Adipose tissue (tissue), 3 donors: Measurements from ENCODE around the gene PPP6R1. TPM values are rescaled to one million over a fixed set of nuclear protein-coding genes. Genes with fewer than 3 reads are reported as not detected.

ENCODE experiments used
- H3K27ac ChIP-seq: one replicate; pipeline ENCODE4 v1.5.1; 2013; ENCODE audit warnings: low read depth, low read length
- WGBS, 3 donors: extraction: QIAGEN DNeasy Blood & Tissue Kit; methylation state at CpG; one replicate each; pipeline ENCODE4 v1.1.7; 2013; 5-methylcytosine and 5-hydroxymethylcytosine counted together
- polyA plus RNA-seq, 3 donors: library from polyadenylated mRNA; stranded (reverse); fragments of 200-250 nt; gene quantifications; one replicate each; pipeline ENCODE4 v1.2.3, GENCODE V29; 2013
- donor health status: healthy with polysubstance abuse.
- donor health status: Bipolar disorder and iron deficiency.
- donor health status: healthy.

Gene PPP6R1
- polyA plus RNA-seq, 3 donors: 12.9 to 31.3 (median 27.6) TPM

DNA sequence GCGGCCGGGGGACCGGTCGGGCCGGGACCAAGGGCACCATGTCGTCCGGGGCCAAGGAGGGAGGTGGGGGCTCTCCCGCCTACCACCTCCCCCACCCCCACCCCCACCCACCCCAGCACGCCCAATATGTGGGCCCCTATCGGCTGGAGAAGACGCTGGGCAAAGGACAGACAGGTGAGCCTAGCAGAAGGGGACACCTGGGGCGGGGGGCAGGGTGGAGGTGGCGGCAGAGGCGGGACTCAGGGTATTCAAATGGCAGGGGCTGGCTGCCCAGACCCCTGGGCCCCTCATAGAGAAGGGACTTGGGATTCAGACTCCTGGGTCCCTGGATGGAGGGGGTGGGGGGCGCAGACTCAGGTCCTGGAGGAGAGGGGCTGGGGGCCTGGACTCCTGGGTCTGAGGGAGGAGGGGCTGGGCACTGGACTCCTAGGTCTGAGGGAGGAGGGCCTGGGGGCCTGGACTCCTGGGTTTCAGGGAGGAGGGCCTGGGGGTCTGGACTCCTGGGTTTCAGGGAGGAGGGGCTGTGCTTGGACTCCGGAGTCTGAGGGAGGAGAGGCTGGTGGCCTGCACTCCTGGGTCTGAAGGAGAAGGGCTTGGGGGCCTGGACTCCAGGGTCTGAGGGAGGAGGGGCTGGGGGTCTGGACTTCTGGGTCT is 25.7 kb upstream of the PPP6R1 start:
- no peak overlapping the region for H3K27ac ChIP-seq
- WGBS, 3 donors: 24 to 45% (median 32%) methylated on average over 6 to 14 of the region's 16 CpGs

DNA sequence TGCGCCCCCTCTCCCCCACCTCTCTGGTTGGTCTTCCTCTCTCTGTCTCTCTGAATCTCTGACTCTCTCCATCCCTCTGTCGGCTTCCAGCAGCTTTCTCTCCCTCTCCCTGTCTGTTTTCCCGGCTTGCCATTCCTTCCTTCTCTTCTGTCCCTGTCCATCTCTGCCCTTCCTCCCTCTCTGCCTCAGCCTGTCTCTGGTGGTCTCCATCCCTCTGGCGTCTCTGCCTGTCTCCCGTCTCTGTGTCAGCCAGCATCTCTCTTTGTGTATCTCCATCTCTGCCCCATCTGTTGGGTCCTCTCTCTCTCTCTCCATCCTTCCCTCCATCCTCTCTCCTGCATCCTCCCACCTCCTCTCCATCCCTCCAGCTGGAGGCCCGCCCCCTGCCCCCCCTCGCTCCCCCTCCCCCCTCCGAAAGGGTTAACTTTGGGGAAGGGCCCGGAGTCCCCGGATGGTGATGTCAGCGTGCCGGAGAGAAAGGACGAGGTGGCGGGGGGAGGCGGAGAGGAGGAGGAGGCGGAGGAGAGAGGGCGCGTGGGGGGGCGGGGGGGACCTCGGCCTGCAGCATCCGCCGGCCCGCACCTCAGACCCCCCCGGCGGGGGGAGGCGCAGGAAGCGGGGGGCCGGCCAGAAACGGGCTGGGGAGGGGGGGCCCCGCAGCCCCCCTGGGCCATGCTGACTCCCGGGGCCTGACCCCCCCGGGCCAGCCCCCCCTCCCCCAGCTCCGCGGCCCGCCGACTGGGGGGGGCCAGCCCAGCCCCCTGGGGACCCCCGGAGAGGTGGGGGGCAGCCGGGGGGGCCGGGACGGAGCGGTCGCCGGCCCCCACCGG is 24.9 kb upstream of the PPP6R1 start, which contains the start of gene BRSK1:
Gene BRSK1 (plus strand): TSS at position 450 of the 830 bp plus-strand sequence. CDS start 446 bp downstream, outside the sequence.
- H3K27ac ChIP-seq: no peak within 1 kb of the TSS
- WGBS, 3 donors: 5 to 18% (median 17%) methylated on average over 7 to 41 of the region's 44 CpGs

DNA sequence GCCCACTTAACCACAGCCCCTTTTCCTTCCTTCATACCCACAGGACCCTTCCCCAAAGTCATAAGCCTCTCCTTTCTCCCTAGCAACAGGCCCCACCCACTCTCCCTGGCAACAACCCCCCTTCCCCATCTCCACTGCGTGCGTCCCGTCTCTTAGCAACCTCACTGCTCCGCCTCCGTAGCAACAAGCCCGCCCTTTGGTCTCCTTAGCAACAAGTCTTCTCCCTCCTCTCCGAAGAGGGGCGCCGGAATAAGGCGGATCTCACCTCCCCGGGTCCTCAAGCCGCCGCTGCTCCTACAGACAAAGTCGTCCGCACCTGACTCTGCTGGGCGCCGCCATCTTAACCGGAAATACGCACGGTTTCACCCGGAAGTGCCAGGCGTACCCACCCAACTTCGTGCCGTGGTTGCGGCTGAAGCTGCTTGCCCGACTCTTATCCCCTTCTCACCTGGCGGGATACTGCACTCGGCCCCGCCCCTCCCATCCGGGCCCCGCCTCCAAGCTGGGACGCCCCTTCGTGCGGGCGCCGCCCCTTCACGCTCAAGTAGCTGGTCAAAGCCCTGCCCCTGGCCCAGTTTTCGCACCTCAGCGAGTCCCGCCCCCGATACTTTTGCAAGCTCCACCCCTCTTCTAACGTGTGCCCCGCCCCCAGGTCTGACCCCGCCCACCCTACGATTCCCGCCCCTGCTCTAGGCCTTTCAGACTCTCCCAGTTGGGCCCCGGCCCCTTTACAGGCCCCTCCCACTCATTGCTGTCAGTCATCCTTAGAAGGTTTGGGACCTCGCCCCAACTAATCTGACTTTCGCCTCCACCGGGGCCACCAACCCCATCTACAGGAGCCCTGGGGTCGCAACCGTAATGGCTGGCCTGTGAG is 21.2 kb upstream of the PPP6R1 start, which contains the start of gene HSPBP1:
Gene HSPBP1 (minus strand): TSS at position 341 of the 874 bp plus-strand sequence. CDS start 502 bp downstream, outside the sequence.
- 3 to 4% (median 3%) methylated on average over 52 of the region's 52 CpGs for WGBS, 3 donors
- H3K27ac ChIP-seq: no peak within 1 kb of the TSS

DNA sequence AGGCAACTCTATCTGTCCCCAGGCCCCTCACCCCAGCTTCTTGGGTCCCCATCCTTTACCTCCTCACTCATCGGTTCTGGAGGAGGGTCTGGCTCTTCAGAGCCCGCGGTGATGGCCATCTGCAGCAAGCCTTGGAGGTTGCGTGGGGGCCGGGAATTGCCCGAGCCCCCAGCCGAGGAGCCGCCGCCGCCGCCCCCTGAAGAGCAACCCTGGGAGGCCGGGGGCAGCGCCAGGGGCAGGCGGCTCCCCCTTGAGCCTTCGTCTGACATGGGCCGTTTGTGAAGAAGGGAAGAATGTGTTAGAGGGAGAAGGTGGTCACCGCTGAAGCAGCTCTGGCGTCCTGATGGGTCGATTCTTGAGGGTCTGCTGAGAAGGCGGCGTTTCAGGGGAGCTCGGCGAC is 20.5 kb upstream of the PPP6R1 start:
- H3K27ac ChIP-seq: no peak overlapping the region
- WGBS, 3 donors: 3 to 15% (median 9%) methylated on average over 22 to 23 of the region's 23 CpGs

DNA sequence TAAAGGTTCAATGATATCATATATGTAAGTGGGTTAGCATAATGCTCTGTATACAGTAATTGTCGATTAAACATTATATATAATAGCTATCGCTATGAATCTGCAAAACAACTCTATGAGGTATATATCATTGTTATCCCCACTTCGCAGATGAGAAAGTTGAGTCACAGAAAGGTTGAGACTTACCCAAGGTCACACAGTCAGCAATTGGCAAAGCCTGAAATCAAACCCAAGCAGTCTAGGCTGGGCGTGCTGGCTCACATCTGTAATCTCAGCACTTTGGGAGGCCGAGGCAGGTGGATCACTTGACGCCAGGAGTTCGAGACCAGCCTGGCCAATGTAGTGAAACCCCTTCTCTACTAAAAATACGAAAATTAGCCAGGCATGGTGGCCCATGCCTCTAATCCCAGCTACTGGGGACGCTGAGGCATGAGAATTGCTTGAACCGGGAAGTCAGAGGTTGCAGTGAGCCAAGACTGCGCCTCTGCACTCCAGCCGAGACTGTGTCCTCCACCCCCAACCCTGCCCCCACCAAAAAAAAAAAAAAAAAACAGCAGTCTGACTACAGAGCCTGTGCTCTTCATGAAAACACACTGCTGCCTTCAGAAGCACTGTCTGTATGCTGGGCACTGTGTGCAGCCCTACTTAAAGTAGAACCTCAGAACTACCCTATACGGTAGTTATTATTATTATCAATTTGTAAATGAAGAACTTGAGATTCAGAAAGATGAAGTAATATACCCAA is 19.7 kb upstream of the PPP6R1 start:
- WGBS, 3 donors: 81 to 88% (median 81%) methylated on average over 13 of the region's 13 CpGs
- no peak overlapping the region for H3K27ac ChIP-seq

DNA sequence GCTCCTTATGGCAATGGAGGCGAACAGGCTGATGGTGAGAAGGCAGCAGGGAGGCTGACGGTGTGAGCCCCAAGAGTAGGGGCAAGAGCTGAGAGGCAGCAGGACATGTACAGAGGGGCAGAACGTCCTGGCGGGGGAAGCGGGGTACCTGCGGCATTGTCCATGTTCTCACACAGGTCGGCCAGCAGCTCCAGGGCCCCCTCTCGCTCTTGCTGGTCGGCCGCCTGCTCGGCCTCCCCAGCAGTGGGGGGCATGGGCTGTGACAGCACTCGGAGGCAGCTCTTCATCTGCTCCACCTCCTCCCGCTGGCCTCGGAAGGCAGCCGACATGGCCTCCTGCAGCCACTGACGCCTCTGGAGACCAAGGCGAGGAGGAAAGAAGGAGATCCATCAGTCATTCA is 18.7 kb upstream of the PPP6R1 start:
- WGBS, 3 donors: 86 to 91% (median 90%) methylated on average over 17 of the region's 17 CpGs
- no peak overlapping the region for H3K27ac ChIP-seq

DNA sequence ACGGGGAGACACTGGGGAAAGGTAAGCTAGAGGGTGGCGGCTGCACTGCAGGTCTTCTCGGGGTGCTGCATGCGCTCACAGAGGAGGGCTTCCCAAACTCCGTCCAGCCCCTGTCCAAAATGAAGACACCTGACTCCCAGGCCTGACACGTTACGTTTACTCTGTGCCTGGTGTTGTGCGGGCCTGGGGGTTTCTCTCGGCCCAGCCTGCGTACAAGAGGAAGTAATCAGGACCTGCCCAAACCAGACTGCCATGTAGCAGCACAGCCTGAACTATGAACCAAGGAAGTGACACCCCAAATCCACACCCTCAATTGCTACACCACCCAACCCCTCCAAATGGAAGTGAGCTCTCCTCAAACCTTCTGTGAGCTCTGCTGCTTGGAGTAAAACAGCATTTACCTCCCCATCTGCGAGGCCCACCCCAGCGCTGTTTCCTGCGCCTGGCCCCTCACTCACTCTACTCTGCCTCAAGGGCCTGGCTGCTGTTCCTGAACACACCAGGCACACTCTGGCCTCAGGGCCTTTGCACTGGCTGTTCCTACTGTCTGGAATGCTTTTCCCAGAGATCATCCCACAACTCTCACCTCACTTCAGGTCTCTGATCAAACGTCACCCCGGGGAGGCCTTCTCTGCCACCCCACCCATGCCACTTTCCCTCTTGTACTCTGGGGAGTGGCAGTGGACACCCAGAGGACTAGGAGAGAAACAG is 18.1 kb upstream of the PPP6R1 start:
- no peak overlapping the region for H3K27ac ChIP-seq
- 77 to 86% (median 82%) methylated on average over 15 of the region's 15 CpGs for WGBS, 3 donors

DNA sequence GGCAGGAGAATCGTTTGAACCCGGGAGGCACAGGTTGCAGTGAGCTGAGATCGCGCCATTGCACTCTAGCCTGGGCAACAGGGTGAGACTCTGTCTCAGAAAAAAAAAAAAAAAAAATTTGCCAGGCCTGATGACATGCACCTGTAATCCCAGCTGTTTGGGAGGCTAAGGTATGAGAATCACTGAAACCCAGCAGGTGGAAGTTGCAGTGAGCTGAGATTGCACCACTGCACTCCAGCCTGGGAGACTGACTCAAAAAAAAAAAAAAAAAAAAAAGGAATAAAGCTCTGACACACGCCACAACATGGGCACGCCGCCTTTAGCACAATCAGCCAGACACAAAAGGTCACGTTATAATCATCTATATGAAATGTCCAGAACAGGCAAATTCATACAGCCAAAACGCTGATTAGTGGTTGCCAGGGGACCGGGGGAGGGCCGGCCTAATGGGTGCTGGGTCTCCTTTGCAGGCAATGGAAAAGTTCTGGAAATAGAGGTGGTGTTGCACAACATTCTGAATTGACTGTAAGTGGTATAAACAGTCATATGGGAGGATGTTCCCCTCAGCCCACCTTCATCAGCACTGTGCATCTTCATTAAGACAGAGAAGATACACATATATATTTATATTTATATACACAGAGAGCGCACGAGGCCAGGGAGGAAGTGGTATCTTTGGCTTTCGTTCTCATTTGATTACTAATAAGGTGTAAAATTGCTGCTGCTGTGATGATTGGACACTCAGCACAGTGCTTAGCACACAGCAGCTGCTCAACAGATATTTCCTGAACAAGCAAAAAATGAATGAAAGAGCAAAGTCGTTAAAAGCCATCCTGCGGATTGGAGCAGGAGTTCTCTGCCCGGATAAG is 17.3 kb upstream of the PPP6R1 start:
- 76 to 82% (median 76%) methylated on average over 17 of the region's 17 CpGs for WGBS, 3 donors
- no peak overlapping the region for H3K27ac ChIP-seq

DNA sequence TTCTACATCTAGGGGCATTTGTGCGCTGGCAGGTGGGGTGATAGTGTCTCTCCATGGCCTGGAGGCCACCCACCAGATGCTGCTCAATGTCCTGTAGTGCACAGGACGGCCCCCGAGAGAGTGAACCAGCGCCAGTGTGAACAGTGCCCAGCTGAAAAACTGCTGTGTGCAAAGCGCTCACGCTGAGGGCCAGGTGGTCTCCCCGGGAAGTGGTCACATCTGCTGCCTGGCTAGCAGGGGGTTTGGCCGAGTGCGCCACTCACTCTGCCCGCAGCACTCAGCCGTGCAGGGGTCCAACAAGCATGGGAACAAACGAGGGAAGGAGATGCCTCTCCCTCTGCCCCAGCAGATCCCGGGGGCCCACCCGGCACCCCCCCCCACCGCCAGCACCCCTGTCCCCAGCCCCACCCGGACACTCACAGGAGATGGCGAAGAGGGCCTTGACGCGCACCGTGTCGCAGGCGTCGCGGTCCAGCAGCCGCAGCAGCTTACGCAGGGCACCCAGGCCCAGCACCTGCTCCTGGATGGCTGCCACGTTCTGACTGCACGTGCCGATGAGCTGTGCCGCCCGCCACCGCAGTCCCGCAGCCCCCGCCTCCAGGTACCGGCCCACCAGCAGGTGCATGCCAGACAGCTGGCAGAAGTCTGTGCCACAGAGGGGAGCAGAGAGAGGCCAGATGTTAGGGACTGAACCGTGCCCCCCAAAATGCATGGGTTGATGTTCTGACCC is 15.3 kb upstream of the PPP6R1 start:
- no peak overlapping the region for H3K27ac ChIP-seq
- 94 to 96% (median 95%) methylated on average over 29 to 36 of the region's 36 CpGs for WGBS, 3 donors

DNA sequence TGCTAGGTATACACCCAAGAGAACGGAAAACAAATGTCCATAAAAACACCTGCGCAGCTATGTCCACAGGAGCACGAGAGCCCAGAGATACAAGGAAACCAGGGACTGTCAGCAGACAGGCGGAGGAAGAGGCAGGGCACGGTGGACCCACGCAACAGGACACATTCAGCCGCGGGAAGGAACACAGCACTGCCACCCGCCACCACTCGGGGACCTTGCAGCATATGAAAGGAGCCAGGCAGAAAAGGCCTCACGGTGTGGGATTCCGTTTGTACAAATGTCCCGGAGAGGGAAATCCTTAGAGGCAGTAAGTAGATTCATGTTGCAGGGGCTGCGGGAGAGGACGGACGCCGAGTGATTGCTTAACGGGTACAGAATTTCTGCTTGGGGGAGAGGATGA is 13.3 kb upstream of the PPP6R1 start:
- WGBS, 3 donors: 90 to 95% (median 95%) methylated on average over 18 of the region's 18 CpGs
- no peak overlapping the region for H3K27ac ChIP-seq

DNA sequence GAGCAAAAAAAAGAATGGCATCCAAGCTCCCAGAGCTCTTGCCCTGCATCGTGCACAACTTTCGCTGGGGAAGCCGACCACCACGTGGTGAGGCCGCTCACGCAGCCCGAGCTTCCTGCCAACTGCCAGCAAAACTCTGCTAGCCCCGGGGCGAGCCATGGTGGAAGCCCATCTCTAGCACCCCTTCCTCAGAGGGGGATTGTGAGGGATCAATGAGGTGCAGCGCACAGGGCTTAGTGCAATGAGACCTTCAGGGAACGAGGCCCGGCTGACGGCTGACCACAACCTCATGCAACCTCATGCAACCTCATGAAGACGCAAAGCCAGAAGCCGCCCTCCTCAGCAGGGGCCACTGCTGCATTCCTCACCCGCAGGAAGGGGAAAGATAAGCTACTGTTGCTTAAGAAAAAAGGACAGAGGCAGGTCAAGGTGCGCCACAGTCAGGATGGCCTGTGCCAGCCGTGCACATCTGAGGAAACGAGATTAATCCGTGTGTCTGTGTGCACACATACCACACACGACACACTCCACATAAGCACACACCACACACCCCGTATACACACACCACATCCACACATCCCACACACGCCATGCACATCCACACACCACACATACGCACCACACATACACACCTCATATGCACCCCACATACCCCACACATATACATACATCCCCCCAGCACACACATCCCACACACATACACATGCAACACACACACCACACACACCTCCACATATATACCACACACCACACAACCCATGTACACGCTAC is 11.5 kb upstream of the PPP6R1 start:
- 82 to 91% (median 88%) methylated on average over 25 of the region's 25 CpGs for WGBS, 3 donors
- no peak overlapping the region for H3K27ac ChIP-seq

DNA sequence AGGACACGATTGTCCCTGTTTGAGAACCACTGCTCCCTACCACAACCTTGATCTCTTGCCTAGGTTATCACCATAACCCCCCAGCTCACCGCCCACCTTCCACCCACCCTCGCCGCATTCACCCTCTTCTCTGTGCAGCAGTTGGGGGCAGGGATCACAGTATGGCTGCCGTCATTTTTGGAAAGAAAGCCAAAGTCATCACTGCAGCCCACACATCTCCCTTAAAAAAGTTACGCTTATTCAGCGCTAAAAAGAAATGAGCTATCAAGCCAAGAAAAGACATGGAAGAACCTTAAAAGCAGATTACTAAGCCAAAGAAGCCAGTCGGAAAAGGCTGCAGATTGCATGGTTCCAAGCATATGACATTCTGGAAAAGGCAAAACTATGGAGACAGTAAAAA is 10.5 kb upstream of the PPP6R1 start:
- WGBS, 3 donors: 72 to 86% (median 75%) methylated on average over 8 of the region's 8 CpGs
- no peak overlapping the region for H3K27ac ChIP-seq

DNA sequence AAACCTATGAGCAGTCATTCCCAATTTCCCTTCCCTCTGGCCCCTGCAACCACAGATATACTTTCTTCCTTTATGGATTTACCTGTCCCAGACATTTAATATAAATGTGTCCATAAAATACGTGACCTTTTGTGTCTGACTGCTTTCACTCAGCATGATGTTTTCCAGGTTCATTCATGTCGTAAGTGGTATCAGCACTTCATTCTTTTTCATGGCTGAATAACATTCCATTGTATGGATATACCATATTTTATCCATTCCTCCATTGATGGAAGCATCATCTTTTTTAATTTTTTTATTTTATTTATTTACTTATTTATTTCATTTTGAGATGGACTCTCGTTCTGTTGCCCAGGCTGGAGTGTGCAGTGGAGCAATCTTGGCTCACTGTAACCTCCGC is 8.0 kb upstream of the PPP6R1 start:
- 94 to 98% (median 98%) methylated on average over 4 of the region's 4 CpGs for WGBS, 3 donors
- H3K27ac ChIP-seq: no peak overlapping the region

DNA sequence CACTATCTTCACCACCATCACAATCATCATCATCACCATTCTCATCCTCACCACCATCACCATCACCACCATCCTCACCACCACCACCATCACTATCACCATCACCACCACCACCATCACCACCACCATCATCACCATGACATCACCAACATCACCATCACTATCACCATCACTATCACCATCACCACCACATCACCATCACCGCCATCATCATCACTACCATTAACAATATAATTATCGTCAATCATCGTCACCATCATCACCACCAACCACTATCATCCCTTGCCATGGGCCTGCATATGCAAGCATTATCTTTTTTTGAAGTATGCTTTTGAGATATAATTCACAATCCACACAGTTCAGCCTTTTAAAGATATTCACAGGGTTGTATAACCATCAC is 7.6 kb upstream of the PPP6R1 start:
- no peak overlapping the region for H3K27ac ChIP-seq
- WGBS, 3 donors: 97 to 100% (median 99%) methylated on average over 3 of the region's 3 CpGs

DNA sequence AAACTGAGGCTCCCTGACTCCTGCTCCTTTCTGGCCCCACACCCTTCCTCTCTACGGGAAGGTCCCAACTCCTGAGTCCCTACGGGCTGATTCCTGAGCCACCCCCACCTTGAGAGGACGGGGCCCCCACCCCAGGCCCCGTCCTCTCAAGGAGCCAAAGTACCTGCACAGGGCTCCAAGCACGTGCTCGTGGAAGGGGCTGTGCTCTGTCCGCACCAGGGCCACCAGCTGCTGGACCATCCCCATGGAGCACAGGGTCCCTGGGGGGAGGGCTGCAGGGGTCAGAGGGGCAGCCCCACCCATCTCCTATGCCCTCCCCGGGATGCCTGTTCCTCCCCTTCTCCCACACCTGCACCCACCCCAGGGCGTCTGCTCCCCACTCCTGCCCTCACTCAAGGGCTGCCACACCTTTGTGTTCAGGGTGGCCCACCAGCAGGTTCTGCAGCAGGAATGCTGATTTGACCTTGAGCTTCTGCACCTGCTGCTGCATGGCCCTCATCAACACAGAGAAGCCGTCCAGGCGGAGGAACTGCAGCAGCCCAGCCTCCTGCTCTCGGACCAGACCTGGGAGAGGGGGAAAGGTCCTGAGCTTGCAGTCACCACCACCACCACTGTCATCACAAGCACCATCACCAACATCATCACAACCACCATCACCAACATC is 7.0 kb upstream of the PPP6R1 start:
- no peak overlapping the region for H3K27ac ChIP-seq
- WGBS, 3 donors: 90 to 96% (median 95%) methylated on average over 10 to 12 of the region's 12 CpGs
